Large intestine (tissue), 3 donors: ENCODE data around the gene GPX1. TPM values are rescaled to one million over a fixed set of nuclear protein-coding genes. Genes with fewer than 3 reads are reported as not detected.

ENCODE experiments used
- DNase-seq, 2 donors: peaks; one replicate each; pipeline versions ENCODE4 v3.0.0 to v3.0.0-alpha.2; 2013
- H3K27ac ChIP-seq: one replicate; pipeline ENCODE4 v1.5.1; 2013; ENCODE audit warnings: low read length
- H3K27me3 ChIP-seq: 2 replicates; pipeline ENCODE4 v1.6.1; 2013; ENCODE audit warnings: low read length; ENCODE audit not compliant: control insufficient read depth, insufficient read depth
- H3K36me3 ChIP-seq: 2 replicates; pipeline ENCODE4 v1.6.1; 2013; ENCODE audit warnings: low read length; ENCODE audit not compliant: control insufficient read depth, insufficient read depth
- H3K4me1 ChIP-seq: one replicate; pipeline ENCODE4 v1.6.1; 2013; ENCODE audit warnings: low read length; ENCODE audit not compliant: control insufficient read depth, insufficient read depth
- H3K4me3 ChIP-seq: one replicate; pipeline ENCODE4 v1.5.1; 2013; ENCODE audit warnings: low read length
- H3K9me3 ChIP-seq: one replicate; pipeline ENCODE4 v1.6.1; 2013; ENCODE audit warnings: mild to moderate bottlenecking, low read depth, low read length, moderate library complexity; ENCODE audit not compliant: control insufficient read depth
- WGBS: methylation state at CpG from one replicate; pipeline ENCODE4 v1.1.5; 2013; ENCODE audit warnings: low lambda C conversion rate; ENCODE audit not compliant: insufficient coverage; 5-methylcytosine and 5-hydroxymethylcytosine counted together
- polyA plus RNA-seq: library from polyadenylated mRNA; unstranded; fragments of 120-200 nt; gene quantifications from one replicate; pipeline ENCODE4 v1.2.1, GENCODE V29; 2013

The GPX1 gene
- polyA plus RNA-seq, 1 donor: 218 TPM

DNA sequence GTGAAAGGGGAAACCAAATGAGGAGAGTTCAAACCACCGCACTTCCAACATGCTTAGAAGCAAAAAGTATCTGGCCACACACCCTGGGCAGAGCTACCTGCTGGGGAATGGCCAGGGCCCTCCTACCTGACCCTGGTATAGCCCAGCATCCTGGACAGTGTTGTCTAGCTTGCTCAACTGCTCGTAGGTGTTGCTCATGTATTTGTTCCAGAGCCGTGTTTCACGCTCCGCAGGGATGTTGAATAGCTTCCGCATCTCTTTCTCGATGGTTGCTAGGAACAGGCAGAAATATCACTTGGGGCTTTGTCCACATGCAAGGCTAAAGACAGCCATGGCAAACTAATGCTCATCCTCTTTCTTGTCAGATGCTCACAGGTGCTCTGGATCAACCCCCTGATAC lies 33.4 kb downstream of the GPX1 start:
- H3K27me3 ChIP-seq: no peaks in the 10 kb centered on the region
- H3K4me3 ChIP-seq: no peak overlapping the region
- no peak overlapping the region for H3K27ac ChIP-seq
- no peaks in the 10 kb centered on the region for H3K4me1 ChIP-seq
- DNase-seq: no peak
- 100% methylated on average over 2 of the region's 7 CpGs for WGBS
- peaks cover 79% of the 10 kb centered on the region for H3K36me3 ChIP-seq
- H3K9me3 ChIP-seq: no peaks in the 10 kb centered on the region

DNA sequence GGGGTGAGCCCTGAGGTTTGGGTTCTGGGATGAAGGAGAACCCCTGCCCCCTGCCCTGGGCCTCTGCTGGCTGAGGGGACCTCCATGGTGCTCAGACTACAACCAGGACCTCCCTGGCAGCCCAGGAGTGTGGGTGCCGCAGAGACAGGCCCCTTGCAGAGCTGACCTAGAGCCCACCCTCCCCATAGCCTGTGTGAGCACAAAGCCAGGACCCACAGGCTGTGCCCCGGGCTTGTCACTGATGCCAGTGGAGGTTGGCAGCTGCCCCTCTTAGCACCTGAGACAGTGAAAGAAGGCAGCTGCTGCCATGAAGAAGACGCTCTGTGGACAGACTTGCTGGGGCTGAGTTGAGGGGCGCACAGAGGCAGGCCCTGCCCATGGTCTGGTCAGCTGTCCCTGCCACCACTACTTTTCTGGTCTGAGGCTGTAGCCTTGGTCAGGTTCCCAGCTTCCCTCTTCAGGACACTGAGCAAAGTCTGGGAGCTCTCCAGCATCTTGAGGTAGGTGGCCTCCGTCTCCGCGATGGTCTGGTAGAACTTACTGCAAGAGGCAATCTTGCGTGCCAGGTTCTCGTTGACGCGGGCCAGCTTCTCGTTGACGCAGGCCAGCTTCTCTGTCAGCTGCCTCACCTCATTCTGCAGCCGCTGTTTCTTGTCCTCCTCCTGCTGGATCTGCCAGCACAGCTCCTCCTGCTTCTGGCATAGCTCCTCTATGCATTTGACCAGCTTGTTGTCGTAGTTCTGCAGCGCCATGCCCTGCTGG lies 41.3 kb downstream of the GPX1 start:
- H3K27me3 ChIP-seq: no peaks in the 10 kb centered on the region
- no peak overlapping the region for H3K27ac ChIP-seq
- 100% methylated on average over 2 of the region's 16 CpGs for WGBS
- H3K4me3 ChIP-seq: no peak overlapping the region
- H3K9me3 ChIP-seq: no peaks in the 10 kb centered on the region
- no peak for DNase-seq
- no peaks in the 10 kb centered on the region for H3K4me1 ChIP-seq
- peaks cover 52% of the 10 kb centered on the region for H3K36me3 ChIP-seq

DNA sequence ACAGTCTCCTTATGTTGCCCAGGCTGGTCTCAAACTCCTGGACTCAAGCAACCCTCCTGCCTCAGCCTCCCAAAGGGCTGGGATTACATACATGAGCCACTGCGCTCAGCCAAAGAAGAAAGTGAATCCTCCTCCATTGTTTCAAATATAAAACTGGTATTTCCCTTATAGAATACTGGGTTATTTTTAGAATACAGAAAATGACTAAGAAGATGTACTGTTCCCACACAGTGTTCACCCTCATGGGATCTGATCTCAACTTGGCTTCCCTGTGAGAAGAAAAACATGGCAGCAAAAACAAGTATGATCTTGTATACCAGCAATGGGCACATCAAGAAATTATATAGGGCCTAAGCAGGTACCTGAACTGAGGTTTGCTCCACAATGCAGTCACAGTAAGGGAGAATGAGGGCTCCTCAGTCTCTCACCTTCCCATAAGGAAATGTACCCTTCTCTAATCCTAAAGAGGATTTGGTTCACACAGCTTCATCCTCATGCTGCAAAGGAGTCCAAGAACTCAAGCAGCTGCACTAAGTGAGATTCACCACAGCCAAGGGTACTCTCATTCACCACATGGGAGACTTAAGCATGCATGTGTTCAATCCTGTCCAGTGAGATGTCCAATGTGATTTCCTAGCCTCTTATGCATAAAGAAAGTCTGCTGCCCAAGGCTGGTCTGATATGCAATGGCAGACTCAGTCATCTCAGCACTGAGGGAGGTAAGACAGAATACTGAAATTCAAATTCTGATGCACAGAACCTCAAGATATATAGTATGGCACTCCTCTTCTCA lies 44.1 kb downstream of the GPX1 start:
- Histone ChIP-seq H3K4me1 (no peaks in the 10 kb centered on the region), H3K27me3 (no peaks in the 10 kb centered on the region), H3K27ac (no peak overlapping the region), H3K4me3 (no peak overlapping the region), H3K9me3 (no peaks in the 10 kb centered on the region), H3K36me3 (peaks cover 54% of the 10 kb centered on the region)
- DNase-seq: no peak
- WGBS: no CpG with 5 or more reads among the region's 1 CpG

DNA sequence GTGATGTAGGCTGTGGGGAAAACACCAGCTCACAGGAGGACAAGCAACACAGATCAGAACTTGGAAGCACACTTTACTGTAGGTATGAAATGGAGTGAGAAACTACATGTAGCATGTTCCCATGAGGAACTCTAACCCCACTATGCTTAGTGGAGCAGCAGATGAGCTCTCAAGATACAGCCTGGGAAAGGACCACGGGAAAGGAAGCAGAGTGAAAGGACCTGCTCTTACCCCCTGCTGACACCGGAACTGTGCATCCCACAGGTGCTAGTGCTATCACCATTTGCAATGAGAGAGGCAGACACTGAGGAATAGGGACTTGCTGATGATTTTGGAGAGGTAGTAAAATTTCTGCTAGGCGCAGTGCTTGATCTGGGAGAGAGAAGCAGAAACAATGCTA lies 46.9 kb downstream of the GPX1 start:
- 100% methylated on average over 1 of the region's 3 CpGs for WGBS
- peaks cover 53% of the 10 kb centered on the region for H3K36me3 ChIP-seq
- no peaks in the 10 kb centered on the region for H3K9me3 ChIP-seq
- no peaks in the 10 kb centered on the region for H3K27me3 ChIP-seq
- H3K4me3 ChIP-seq: no peak overlapping the region
- no peak overlapping the region for H3K27ac ChIP-seq
- no peak for DNase-seq
- no peaks in the 10 kb centered on the region for H3K4me1 ChIP-seq

DNA sequence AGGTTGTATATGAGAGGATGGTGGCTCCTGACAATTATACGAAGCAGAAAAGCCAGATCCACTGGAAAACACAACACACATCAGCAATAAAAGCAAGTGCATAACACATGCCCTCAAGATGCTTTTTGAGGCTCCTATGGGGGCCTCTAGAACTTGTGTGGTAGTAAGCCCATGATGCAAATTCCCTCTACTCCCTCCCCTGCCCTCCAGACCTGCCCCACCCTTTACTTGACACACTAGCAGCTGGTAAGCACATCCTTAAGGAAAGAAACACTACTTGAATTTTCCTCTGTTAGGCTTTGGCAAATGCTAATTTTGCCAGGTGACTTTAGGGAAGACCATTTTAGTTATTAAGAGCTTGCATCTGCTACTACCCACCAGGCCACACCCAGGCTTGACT lies 47.5 kb downstream of the GPX1 start:
- no peak overlapping the region for H3K27ac ChIP-seq
- H3K4me1 ChIP-seq: no peaks in the 10 kb centered on the region
- peaks cover 56% of the 10 kb centered on the region for H3K36me3 ChIP-seq
- no peaks in the 10 kb centered on the region for H3K27me3 ChIP-seq
- DNase-seq: no peak
- no peak overlapping the region for H3K4me3 ChIP-seq
- no CpG with 5 or more reads among the region's 1 CpG for WGBS
- H3K9me3 ChIP-seq: no peaks in the 10 kb centered on the region

Other genes starting within 250 kb of the GPX1 start
- gene USP19, start 237.5 kb downstream of the GPX1 start, polyA plus RNA-seq: 40.4 TPM
- gene LAMB2, start 225.3 kb downstream of the GPX1 start, polyA plus RNA-seq: 209 TPM
- gene CCDC71, start 192.0 kb downstream of the GPX1 start, polyA plus RNA-seq: 21.4 TPM
- gene KLHDC8B, start 186.8 kb downstream of the GPX1 start, polyA plus RNA-seq: 85.6 TPM
- gene C3orf62, start 81.1 kb downstream of the GPX1 start, polyA plus RNA-seq: 9.5 TPM
- 48.6 TPM for gene USP4, start 18.3 kb downstream of the GPX1 start, polyA plus RNA-seq
- gene RHOA, start 53.6 kb upstream of the GPX1 start, polyA plus RNA-seq: 332 TPM
- 23.7 TPM for gene TCTA, start 54.1 kb upstream of the GPX1 start, polyA plus RNA-seq
- gene AMT, start 64.1 kb upstream of the GPX1 start, polyA plus RNA-seq: 42.3 TPM
- 14.8 TPM for gene NICN1, start 71.0 kb upstream of the GPX1 start, polyA plus RNA-seq
- gene DAG1, start 111.9 kb upstream of the GPX1 start, polyA plus RNA-seq: 41.7 TPM
- gene BSN, start 196.1 kb upstream of the GPX1 start, polyA plus RNA-seq: 1.3 TPM